Stimulated activated CD8-positive, alpha-beta memory T cell treated with anti-CD3 and anti-CD28 coated beads, Interleukin-15, amount 100 ng/mL, for 24 hours (primary cell): Measurements from ENCODE around the gene EDEM3.
"Not testable (repeated sequence)": the region's sequence is repeated elsewhere in the genome, so short reads cannot be mapped to it uniquely, and the experiment has no call there.

Source experiments
- DNase-seq: peaks from one replicate; pipeline ENCODE4 v3.0.0-alpha.2; 2020; ENCODE audit warnings: low read depth

EDEM3 gene

DNA sequence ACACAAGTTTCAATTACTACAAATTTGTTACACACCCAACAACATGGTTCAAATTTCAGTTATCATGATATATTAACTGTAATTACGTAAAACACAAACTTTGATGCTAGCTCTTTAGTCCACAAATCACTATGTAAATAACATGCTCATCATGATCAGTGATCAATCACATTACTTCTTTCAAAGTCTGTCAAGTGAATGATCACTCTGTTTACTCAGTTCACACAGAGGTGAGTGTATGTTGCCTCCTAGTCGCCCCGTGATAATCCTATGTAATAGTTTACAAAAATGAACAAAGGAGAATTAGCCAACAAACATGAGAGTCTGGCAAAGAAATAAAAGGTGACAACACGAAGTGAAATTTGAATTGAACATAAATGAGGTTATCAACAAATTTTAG is 14.3 kb downstream of the EDEM3 start:
- DNase-seq, result no peak

DNA sequence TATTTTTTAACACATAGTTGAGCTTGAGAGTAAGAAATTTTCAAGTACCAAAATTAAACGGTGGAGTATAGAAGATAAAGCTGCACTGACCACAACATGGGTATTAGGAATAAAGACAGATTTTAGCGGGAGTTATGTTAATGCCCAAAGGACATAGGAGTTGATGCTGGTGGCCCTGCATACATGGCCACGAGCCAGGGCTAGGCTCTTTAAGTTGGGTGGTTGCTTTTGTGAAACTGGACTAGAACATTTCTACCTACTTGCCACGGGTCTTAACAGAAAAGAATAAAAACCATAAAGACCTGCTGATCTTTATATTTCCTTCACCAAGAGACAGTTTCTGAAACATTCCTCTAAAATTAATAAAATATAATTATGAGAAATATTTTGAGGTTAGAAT is 14.9 kb downstream of the EDEM3 start:
- DNase-seq, result no peak

DNA sequence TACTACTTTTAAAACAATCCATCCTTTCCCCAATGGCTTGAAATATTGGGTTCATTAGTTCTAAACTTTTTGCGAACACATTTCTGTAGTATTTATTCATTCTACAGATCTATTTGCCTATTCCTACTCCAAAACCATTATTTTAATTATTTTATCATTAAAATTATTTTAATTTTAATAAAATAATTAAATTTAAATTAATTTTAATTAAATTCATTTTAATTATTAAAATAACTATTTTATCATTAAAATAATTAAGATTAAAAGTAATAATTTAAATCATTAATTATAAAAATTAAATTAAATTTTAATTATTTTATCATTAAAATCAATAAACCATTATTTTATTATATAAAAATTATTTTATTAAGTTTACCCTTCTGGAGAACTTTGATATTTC is 15.6 kb downstream of the EDEM3 start:
- no peak for DNase-seq

DNA sequence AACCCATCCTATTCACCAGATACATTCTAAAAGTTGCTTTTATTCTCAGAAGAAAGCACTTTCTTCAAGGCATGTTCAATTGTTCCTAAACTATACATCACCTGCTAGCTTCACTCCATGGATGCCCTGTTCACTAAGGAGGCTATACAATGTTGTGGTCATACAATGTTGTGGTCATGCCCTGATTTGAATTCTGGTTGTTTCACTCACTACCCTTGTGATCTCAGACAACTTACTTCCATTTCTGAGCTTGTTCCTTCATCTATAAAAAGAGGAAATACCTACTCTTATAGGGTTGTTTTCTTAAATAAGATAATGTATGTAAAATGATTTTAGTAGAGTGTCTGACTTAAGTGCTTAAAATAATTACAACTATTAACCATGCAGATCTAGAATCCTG is 19.7 kb downstream of the EDEM3 start:
- DNase-seq, result no peak

DNA sequence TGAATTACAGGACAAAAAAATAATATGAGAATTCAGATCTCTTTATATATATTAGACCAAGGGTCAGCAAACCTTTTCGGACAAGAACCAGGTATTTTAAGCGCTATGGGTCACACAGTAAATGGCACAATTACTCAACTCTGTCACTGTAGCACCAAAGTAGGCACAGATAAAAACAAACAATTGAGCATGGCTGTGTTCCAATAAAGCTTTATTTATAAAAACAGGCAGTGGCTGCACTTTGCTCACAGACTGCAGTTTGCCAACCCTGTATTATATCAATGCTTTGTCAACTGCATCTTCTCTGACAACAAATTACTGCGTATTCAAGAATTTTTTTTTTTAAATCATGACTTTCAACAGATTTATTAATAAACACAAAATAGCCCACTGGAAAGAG is 29.8 kb downstream of the EDEM3 start:
- DNase-seq, result no peak

DNA sequence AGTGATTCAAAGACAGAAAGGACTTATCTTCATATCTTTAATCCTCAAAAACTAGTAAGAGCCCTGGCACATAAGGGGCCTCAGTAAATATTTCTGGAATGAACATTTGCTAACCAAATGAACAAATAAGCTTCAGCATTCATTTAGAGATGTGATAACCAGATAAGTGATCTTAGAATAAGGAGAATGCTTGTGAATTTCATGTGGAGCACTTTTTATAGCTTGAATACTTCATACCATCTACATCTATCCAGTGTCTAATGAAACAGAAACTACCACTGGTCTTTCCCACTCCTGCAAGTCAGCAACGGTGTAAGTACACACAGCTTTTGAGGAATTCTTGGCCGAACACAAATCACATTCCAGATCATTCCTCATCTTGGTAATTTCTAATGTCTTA is 38.5 kb downstream of the EDEM3 start:
- no peak for DNase-seq

DNA sequence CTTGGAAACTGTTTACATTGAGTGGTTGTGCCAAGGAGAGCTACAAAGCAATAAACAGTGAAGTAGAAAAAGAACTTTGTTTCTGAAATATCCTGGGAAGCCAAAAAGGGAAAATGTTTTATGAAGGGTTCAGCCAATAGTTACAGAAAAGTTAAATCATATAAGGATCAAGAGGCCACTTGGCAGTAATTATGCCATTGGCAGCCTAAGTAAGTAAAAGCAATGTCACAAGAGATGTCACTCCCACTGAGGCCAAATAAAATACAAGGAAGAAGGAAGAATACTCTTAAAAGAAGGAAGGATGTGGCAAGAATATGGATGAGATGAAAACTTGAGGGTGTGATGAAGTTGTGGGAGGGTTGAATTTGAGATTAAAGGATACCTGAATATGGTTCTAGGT is 45.2 kb downstream of the EDEM3 start:
- DNase-seq, result no peak

DNA sequence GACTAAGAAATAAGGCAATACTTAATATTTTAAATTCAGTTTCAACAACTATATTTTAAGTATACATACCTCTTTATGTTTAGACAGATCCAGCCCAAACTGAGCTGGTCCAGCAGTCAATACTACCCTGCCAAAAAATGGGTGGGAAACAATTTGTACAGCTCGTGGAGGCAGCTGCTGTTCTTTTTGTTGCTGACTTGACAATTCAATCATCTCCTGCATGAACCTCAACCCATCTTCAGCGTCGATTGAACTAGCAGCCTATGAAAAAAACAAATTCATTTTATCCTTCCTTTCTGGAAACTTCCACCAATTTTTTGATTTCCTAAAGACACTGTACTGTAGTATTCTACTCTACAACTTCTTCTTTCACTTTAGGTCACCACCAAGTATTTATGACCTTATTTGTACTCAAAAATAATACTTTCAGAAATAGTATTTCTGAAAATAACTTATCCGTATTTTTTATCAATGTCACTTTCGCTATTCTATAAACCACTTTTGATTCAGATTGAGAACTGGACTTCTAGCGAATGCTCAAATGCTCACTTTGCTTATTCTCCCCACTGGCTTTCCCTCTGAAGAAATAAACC is 46.5 kb downstream of the EDEM3 start:
- DNase-seq, result no peak

DNA sequence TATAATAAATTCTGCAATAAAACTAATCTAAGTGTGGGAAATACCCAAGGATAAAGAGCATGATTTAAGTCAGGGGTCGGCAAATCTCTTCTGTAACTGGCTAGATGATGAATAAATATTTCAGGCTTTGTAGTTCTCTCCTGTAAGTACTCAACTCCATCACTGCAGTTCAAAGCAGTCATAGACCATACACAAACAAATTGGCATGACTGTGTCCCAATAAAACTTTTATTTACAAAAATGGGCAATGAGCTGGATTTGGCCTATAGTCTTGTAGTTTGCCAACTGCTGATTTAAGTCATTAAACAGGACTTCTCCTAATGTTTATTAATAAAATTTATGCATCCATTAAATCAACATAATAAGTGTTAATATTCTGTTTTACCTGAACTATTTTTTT is 49.4 kb downstream of the EDEM3 start:
- no peak for DNase-seq

DNA sequence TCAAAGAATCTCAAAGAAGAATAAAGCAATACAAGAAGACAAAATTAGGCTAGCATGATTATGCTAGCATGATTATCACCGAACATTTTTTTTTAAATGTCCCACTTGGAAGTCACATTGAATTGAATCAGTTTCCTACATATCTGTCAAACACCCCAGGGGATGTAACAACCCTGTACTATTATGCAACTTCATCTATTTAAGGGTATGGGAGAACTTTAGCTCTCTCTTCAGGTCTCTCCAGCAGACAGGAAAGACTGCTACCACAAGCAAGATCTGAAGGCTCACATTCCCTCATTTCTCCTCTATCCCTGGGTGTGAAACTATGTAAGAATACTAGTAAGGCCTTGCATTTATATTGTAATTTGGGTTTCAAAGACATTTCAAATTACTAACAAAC is 52.8 kb downstream of the EDEM3 start:
- DNase-seq, result no peak

DNA sequence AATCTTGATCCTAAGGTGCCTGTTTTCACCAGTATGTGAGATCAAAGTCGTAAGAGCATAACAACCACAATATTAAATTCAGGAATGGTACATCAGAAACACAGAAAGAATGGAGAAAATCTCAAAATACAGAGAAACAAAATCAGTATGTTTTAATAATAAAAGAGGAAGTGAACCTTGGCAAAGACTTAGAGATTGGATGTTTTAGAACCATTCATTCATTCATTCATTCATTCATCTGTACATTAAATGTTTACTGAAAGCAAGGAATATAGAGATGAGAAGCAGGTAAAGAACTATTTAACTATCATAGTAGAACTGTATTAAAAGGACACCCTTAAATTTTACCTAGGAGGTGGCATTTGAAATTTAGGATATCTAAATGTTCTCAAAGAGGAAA is 55.7 kb downstream of the EDEM3 start:
- DNase-seq, result no peak

DNA sequence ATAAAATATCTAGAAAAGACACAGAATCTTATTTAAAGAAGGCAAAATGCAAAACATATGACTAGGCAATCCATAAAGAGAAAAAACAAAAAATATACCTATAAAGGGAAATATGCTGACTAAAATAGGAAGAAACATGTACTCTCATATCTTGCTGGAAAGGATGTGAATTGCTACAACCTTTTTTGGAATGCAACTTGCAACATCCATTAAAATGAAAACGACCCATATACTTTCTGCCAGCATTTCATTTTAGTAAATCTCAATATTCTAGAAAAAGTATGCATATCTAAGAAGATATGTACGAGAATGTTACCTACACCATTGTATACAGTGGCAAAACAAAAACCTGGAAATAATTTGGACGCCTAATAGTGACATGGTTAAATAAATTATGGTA is 56.6 kb downstream of the EDEM3 start:
- DNase-seq, result no peak

DNA sequence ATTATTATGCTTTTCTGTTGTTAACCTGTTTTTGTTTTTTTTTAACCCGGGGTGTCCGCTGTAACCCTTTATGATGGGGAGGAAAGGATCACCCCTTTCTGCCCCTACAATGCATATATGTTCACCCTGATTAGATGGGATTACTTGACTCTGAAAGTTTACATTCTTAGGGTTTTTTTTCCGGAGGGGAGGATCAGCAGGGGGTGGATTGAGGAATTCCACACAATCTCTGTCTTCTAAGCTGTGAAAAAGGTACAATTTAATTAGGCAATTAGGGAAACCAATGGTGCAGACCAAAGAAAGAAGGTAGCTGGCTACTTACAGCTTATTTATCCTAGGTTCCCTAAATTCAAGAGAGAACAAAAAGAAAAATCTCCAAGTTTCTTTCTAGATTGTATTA is 58.3 kb downstream of the EDEM3 start:
- DNase-seq, result no peak

DNA sequence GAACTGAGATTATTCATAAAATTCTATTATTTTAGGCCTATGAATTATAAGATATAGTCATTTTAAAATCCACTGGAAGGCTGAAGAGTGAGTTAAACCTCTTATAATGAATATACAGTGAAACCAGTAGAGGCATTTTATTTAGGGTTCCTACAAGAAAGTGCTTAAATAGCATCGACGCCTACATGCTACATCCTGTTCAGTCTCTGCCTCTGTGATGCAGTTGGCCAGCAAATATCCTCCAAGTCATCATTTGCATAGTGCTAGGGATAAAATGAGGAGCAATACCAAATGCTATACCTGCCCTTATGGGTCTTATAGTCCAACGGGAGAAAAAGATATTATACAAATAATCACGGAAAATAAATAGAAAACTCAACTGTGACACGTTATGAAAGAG is 59.6 kb downstream of the EDEM3 start:
- DNase-seq, result no peak

DNA sequence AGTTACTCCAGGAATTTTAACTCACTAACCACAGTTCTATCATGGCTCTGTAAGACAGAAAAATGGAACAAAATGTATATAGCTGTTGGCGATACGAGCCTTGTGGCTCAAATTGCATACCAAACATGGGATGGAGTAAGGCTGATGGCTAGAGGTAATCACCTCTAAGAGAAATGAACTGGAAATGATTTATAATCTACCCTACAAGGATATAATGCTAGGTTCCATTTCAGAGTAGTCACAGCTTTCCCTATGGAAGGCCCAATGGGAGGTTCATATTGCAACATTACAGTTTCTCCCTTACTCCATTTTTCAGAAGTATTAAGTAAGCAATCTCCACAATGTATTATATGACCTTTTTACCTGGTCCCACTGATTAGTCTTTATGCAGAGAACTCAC is 61.6 kb downstream of the EDEM3 start:
- no peak for DNase-seq

DNA sequence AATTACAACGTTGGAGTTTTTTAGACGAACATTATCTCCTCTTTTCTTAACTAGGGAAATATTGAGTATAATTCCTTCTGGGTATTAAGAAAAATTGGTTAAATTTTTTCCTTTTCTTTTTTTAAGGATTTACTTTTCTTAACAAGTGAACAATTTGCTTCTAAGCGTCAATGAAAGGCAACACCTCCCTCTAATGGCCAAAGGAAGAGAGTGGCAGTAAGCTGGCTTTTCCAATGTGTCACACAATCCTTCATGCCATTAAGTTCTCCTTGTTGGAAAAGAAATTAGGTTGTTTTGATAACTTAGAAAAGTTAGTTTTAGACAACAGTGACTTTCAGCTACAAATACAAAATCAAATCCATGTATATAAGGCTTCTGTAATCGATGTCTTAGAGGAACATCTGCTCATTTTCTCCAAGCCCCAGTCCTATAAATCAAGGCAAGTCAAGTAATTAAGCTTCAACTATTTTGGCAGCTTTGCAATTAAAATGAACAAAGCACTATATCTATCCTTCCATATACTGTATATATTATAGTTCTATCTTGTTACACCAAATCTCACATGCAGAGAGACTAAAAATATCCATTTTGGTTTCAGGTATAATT is 62.8 kb downstream of the EDEM3 start:
- DNase-seq, result no peak

DNA sequence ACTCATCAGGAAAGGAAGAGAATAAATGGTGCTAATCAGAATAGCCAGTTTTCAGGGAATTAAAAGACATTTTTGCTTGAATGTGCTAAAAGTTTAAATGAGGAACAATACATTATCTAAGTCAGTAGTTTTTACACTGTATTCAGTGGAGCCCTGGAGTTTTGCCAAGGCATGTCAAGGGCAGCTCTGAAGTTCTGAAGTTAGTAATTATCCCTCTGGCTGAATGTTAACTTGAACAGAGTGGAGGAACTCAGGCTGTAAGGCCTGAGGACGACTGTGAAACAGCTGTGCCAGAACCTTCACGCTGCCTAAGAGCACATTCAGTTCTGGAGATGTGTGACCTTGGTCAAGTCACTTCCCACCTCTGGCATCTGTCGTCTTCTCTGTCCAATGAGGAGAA is 68.1 kb downstream of the EDEM3 start:
- no peak for DNase-seq

DNA sequence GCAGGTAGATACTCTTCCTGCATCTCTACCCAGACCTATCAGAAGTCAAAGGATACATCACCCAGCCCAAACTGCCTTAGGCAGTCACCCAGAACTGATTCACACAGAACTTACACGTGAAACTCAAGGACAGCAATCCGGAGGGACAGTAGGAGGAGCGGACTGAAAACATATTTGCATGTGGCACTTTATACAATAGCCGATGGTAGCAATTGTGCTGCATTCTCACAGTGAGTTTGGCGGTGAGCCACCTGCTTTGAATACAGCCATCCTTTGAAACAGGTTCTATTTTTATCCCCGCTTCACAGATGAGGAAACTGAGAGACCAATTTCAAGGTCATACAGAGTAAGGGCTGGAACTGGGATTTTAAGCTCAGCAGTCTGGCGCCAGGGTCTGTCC is 69.5 kb downstream of the EDEM3 start:
- no peak for DNase-seq

DNA sequence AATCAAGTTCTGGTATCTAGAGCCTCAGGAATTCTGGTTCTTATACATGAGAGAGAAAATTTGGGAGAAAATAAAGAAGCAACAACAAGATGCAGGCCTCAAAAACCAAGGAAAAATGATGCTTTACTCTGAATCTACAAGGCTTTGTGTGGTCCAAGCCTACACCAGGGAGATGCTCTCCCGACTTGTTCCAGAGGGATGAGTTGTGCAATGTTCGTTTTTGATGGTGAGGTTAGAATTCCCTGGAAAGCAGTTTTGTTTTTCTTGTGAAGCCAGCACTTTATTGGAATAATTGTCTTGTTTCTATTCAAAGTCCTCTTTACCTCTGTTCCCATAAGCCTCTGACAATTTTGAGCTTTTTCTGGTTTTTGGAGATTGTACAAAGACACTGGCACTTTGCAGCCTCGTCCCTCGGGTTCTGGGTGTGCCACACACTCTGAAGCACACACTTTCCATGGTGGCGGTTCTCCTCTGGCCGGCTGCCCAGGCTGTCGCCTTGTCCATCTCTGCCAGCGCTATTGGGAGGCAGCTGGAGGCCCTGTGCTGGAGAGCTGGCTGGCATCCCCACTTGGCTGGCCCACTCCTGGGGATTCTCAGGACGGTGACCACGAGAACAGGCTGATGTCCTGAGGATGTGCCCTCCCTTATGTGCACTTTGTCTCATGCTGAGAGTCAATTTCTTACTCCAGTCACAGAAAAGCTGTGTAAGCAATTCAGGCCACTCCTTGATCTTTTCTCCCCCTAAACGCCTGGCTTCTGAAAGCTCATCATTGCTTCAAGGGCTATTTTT is 70.2 kb downstream of the EDEM3 start:
- DNase-seq, result no peak

DNA sequence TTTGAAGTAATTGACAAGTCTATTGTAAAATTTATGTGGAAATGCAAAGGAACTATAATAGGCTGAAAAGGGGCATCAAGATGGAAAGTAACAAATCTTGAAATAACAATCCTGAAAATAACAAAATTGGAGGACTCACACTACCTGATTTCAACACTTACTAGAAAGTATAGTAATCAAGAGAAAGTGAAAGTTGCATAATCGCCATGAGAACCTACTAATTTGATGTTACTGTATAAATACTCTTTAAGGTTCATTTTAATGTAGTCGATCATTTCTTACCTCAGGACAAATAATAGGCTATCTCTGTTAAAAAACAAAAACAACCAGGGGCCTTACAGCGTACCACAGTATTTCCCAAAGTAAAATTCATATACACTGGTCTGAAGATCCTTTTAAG is 71.7 kb downstream of the EDEM3 start:
- DNase-seq, result no peak

DNA sequence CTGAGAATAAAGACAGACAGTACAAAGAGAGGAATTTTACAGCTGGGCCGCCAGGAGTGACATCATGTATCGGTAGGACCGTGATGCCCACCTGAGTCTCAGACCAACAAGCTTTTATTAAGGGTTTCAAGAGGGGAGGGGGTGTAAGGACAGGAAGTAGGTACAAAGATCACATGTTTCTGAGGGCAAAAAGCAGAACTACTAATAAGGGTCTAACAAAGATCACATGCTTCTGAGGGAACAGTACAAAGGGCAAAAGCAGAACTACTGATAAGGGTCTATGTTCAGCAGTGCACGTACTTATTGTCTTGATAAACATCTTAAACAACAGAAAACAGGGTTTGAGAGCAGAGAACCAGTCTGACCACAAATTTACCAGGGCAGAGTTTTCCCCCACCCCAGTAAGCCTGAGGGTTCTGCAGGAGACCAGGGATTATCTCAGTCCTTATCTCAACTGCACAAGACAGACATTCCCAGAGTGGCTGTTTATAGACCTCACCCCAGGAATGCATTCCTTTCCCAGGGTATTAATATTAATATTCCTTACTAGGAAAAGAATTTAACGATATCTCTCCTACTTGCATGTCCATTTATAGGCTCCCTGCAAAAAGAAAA is 73.9 kb downstream of the EDEM3 start:
- not testable (repeated sequence) for DNase-seq

DNA sequence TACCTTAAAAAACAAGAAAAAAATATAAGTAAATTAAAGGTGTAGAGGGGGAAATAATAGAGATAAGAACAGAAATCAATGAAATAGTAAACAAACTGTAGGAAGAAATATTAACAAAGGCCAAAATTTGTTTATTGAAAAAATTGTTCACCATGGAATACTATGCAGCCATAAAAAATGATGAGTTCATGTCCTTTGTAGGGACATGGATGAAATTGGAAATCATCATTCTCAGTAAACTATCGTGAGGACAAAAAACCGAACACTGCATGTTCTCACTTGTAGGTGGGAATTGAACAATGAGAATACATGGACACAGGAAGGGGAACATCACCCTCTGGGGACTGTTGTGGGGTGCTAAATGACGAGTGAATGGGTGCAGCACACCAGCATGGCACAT is 75.2 kb downstream of the EDEM3 start:
- DNase-seq, result not testable (repeated sequence)

DNA sequence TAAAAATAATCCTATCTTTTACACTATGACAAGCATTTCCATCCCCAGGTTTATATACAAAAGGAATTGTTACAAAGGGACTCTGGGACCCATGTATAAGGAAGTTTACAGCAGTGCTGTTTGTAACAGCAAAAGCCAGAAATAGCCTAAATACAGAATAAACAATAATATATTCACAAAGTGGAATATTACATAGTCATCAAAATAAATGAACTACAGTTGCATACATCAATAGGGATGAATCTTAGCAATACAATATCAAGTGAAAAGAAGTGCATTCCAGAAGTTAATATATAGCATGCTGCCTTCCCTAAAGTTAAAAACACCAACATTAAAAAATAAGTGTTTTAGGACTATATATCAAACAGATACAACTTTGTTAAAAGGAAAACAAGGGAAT is 77.3 kb downstream of the EDEM3 start:
- no peak for DNase-seq
